Measurements from ENCODE around the gene ZDHHC1. TPM values are rescaled to one million over a fixed set of nuclear protein-coding genes. Genes with fewer than 3 reads are reported as not detected.
A peak's percentile ranks its signal among the peaks of the same experiment; 100 is the strongest.

The ZDHHC1 gene
- total RNA-seq, 1 experiment from 2014 or later: not detected

DNA sequence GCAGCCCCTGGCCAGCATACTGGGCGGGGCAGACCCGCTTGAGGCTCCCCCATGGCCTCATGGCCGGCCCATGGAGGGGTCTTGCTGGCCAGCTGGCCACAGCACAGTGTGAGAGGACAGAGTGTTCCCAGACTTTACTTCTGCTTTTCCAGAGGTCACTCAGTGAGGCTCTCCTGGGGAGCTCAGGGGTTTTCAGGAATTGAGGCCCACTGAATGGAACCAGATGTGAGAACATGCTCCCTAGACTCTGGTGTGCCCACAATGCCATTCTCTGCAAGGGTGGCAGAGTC lies 43.5 kb upstream of the ZDHHC1 start:
- no peak for DNase-seq
- Histone ChIP-seq H3K9me2 (replicated peaks; ENCODE audit: insufficient read depth, low read length) (no peaks in the 10 kb centered on the region), H3K9ac (ENCODE audit: low read length) (no peak overlapping the region), H3K4me1 (ENCODE audit: low read length) (peaks cover 12% of the 10 kb centered on the region), H2AFZ (ENCODE audit: low read length) (no peak overlapping the region), H3K36me3 (ENCODE audit: insufficient read depth, low read length) (no peaks in the 10 kb centered on the region), H3K4me2 (ENCODE audit: low read depth, low read length, poor library complexity, severe bottlenecking) (no peak overlapping the region), H3K9me3 (ENCODE audit: low read length) (no peaks in the 10 kb centered on the region), H3K4me3 (ENCODE audit: low read length) (no peak overlapping the region), H3K27me3 (ENCODE audit: low read length) (no peaks in the 10 kb centered on the region), H3K27ac (ENCODE audit: low read length) (no peak overlapping the region), H4K20me1 (ENCODE audit: insufficient read depth, low read depth, low read length) (peaks cover 12% of the 10 kb centered on the region; the same call in 1 of the 2 replicates), H3K79me2 (ENCODE audit: low read length) (peaks cover 47% of the 10 kb centered on the region)

DNA sequence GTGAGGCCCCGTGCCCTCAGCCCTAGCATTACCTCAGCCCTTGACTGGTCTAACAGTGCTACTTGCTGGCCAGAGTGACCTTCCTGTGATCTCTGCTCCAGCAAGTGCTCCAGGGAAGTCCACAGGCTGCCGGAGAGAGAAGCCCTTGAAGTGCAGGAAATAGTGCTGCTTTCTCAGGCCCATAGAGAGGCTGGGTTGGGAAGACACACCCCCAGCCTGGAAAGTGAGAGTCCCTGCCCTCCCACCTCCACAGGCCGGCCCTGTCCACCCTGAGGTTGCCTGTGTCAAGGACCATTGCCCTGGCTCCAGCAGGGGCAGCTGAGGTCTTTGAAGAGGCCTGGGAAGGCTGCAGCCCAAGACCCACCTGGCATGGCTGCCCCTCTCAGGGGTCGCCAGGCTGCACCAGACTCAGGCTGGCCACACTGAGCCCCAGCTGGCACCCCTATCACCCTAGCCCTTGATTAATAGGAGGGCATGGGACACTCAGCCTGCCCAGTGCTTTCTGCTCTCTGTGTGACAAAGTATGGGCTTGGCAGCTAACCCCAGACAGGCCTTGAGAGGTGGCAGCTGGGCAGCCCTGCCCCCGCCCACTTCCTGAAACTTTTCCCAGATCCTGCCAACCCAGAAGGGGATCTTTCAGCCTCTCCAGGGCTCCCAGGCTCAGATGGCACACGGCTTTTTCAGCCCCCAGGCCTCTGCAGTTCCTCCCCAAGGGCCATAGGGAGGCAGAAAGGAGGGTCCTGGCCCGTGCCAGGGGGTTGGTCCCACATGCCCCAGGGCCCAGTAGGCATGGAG lies 43.0 kb upstream of the ZDHHC1 start:
- H3K4me1 ChIP-seq (ENCODE audit: low read length): peaks cover 12% of the 10 kb centered on the region
- H4K20me1 ChIP-seq (ENCODE audit: insufficient read depth, low read depth, low read length): peaks cover 12% of the 10 kb centered on the region; the same call in 1 of the 2 replicates
- H3K36me3 ChIP-seq (ENCODE audit: insufficient read depth, low read length): no peaks in the 10 kb centered on the region
- H3K9me2 ChIP-seq (replicated peaks; ENCODE audit: insufficient read depth, low read length): no peaks in the 10 kb centered on the region
- no peak overlapping the region for H2AFZ ChIP-seq (ENCODE audit: low read length)
- H3K27me3 ChIP-seq (ENCODE audit: low read length): no peaks in the 10 kb centered on the region
- no peak overlapping the region for H3K9ac ChIP-seq (ENCODE audit: low read length)
- H3K79me2 ChIP-seq (ENCODE audit: low read length): peaks cover 41% of the 10 kb centered on the region
- no peaks in the 10 kb centered on the region for H3K9me3 ChIP-seq (ENCODE audit: low read length)
- no peak for DNase-seq
- no peak overlapping the region for H3K4me3 ChIP-seq (ENCODE audit: low read length)
- H3K4me2 ChIP-seq (ENCODE audit: low read depth, low read length, poor library complexity, severe bottlenecking): no peak overlapping the region
- H3K27ac ChIP-seq (ENCODE audit: low read length): no peak overlapping the region

DNA sequence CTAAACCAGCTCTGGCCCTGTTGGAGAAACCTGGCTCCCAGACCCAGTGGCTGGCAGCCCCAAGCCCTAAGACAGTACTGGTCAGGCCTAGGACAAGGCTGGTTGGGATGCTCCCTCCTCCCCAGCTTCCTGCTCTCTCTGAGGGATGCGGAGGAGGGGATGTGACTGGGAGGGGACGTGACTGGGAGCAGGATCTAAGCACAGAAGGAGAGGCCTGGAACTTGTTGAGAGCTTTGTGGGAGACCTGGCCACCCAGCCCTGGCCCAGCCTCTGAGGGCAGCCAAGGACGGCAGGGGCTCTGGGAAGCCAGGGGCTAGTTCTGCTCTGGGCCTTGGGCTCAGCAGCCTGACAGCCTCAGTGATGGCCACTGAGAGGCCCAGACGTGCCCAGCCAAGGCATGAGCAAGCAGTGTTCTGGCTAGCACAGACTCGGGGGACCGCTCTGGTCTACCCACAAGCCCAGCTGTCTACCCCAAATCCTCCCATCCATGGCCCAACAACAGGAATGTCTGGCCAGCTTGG lies 41.9 kb upstream of the ZDHHC1 start:
- DNase-seq: no peak
- no peak overlapping the region for H3K4me3 ChIP-seq (ENCODE audit: low read length)
- no peak overlapping the region for H3K9ac ChIP-seq (ENCODE audit: low read length)
- H3K36me3 ChIP-seq (ENCODE audit: insufficient read depth, low read length): no peaks in the 10 kb centered on the region
- no peaks in the 10 kb centered on the region for H3K9me3 ChIP-seq (ENCODE audit: low read length)
- peaks cover 12% of the 10 kb centered on the region for H3K4me1 ChIP-seq (ENCODE audit: low read length)
- peaks cover 6% of the 10 kb centered on the region; the same call in 1 of the 2 replicates for H4K20me1 ChIP-seq (ENCODE audit: insufficient read depth, low read depth, low read length)
- no peak overlapping the region for H3K4me2 ChIP-seq (ENCODE audit: low read depth, low read length, poor library complexity, severe bottlenecking)
- no peak overlapping the region for H3K27ac ChIP-seq (ENCODE audit: low read length)
- no peak overlapping the region for H2AFZ ChIP-seq (ENCODE audit: low read length)
- peaks cover 31% of the 10 kb centered on the region for H3K79me2 ChIP-seq (ENCODE audit: low read length)
- no peaks in the 10 kb centered on the region for H3K27me3 ChIP-seq (ENCODE audit: low read length)
- no peaks in the 10 kb centered on the region for H3K9me2 ChIP-seq (replicated peaks; ENCODE audit: insufficient read depth, low read length)

DNA sequence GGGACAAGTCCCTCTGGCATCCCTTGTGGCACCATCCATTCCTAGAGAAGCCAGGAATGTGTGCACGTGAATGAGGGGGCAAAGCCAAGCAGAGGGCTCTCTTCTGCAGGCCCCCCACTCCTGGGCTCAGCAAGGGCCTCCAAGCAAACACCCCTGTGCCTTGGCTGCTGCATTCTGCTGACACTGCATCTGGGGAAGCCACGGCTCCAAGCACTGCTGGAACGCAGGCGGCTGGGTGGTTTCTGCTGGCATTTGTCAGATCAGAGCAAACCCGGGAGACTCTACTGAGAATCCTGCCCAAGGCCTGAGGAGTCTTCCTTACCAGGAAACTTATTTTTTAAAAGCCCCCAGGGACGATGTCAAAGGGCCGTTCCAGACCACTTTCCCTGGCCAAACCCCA lies 41.3 kb upstream of the ZDHHC1 start:
- no peaks in the 10 kb centered on the region for H3K9me3 ChIP-seq (ENCODE audit: low read length)
- peaks cover 6% of the 10 kb centered on the region; the same call in 1 of the 2 replicates for H4K20me1 ChIP-seq (ENCODE audit: insufficient read depth, low read depth, low read length)
- H3K9ac ChIP-seq (ENCODE audit: low read length): no peak overlapping the region

DNA sequence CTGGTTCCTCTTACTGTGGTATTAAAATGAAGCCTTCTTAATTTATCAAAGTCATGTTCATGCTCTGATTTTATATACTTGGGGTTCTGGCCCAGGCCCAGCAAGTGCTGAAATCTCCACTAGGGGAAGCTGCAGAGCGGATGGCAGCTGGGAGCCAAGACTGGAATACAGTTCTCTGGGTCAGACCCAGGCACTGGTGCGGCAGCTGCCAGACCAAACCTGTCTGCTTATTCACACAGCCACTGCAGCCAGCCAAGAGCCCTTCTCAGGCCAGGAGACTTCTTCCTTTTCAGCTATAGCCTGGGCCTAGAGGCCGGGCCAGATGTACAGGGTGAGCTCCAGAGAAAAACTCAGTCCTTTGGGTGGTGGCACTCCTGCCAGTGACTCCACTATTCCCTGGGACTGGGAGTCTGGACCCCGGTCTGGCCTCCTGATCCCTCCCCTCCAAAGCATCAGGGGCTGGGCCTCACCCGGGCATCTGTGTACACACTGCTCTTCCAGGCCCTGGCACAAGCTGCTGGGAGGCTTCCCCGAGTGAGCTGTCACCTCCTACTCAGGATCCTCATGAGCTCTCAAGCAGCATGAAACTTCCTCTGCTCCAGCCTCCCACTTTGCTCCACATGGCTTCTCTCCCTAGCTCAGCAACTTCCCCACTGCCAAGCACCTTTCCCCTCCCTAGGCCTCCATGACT lies 40.3 kb upstream of the ZDHHC1 start:
- peaks cover 6% of the 10 kb centered on the region; the same call in 1 of the 2 replicates for H4K20me1 ChIP-seq (ENCODE audit: insufficient read depth, low read depth, low read length)
- no peak overlapping the region; the same call in 1 of the 2 replicates for H3K27ac ChIP-seq (ENCODE audit: low read length)
- DNase-seq: peak; percentile 65
- no peaks in the 10 kb centered on the region for H3K27me3 ChIP-seq (ENCODE audit: low read length)
- no peaks in the 10 kb centered on the region for H3K36me3 ChIP-seq (ENCODE audit: insufficient read depth, low read length)
- peaks cover 12% of the 10 kb centered on the region for H3K4me1 ChIP-seq (ENCODE audit: low read length)
- no peaks in the 10 kb centered on the region for H3K9me3 ChIP-seq (ENCODE audit: low read length)
- H3K9me2 ChIP-seq (replicated peaks; ENCODE audit: insufficient read depth, low read length): no peaks in the 10 kb centered on the region
- H3K4me3 ChIP-seq (ENCODE audit: low read length): no peak overlapping the region
- no peak overlapping the region for H2AFZ ChIP-seq (ENCODE audit: low read length)
- H3K79me2 ChIP-seq (ENCODE audit: low read length): peaks cover 15% of the 10 kb centered on the region; the same call in 1 of the 2 replicates
- H3K4me2 ChIP-seq (ENCODE audit: low read depth, low read length, poor library complexity, severe bottlenecking): no peak overlapping the region
- peak overlapping the region; percentile 21; the same call in 1 of the 2 replicates for H3K9ac ChIP-seq (ENCODE audit: low read length)

More for the DNA sequence above, 41.3 kb upstream of the ZDHHC1 start:
- peaks cover 12% of the 10 kb centered on the region for H3K4me1 ChIP-seq (ENCODE audit: low read length)
- H3K36me3 ChIP-seq (ENCODE audit: insufficient read depth, low read length): no peaks in the 10 kb centered on the region
- H3K79me2 ChIP-seq (ENCODE audit: low read length): peaks cover 26% of the 10 kb centered on the region
- H3K4me2 ChIP-seq (ENCODE audit: low read depth, low read length, poor library complexity, severe bottlenecking): no peak overlapping the region
- no peak for DNase-seq
- H3K27me3 ChIP-seq (ENCODE audit: low read length): no peaks in the 10 kb centered on the region
- H2AFZ ChIP-seq (ENCODE audit: low read length): no peak overlapping the region
- H3K4me3 ChIP-seq (ENCODE audit: low read length): no peak overlapping the region
- H3K27ac ChIP-seq (ENCODE audit: low read length): no peak overlapping the region
- no peaks in the 10 kb centered on the region for H3K9me2 ChIP-seq (replicated peaks; ENCODE audit: insufficient read depth, low read length)

DNA sequence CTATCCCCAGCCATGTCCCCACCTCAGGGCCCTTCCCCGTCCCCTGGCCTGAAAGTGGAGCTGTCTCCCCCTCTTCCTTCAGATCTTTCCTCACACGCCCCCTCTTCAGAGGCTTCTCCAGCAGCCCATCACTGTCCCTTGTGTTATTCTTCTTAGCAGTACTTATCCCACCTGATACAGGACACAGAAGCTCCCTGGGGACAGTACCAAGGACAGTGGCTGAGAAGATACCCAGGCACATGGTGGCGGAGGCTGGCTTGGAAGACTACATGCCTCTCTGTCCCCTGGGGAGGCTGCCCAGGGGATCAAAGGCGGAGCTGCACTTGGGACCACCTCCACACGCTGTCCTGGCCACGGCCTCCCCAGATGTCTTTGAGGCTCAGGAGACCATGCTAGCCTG lies 38.6 kb upstream of the ZDHHC1 start:
- Histone ChIP-seq H3K9me3 (ENCODE audit: low read length) (no peaks in the 10 kb centered on the region), H4K20me1 (ENCODE audit: insufficient read depth, low read depth, low read length) (no peaks in the 10 kb centered on the region), H3K27ac (ENCODE audit: low read length) (no peak overlapping the region), H3K9ac (ENCODE audit: low read length) (no peak overlapping the region), H3K27me3 (ENCODE audit: low read length) (no peaks in the 10 kb centered on the region), H3K4me3 (ENCODE audit: low read length) (no peak overlapping the region), H3K9me2 (replicated peaks; ENCODE audit: insufficient read depth, low read length) (no peaks in the 10 kb centered on the region), H3K36me3 (ENCODE audit: insufficient read depth, low read length) (no peaks in the 10 kb centered on the region), H3K4me1 (ENCODE audit: low read length) (peaks cover 12% of the 10 kb centered on the region), H3K4me2 (ENCODE audit: low read depth, low read length, poor library complexity, severe bottlenecking) (no peak overlapping the region), H3K79me2 (ENCODE audit: low read length) (peaks cover 8% of the 10 kb centered on the region; the same call in 1 of the 2 replicates), H2AFZ (ENCODE audit: low read length) (no peak overlapping the region)
- DNase-seq: no peak

DNA sequence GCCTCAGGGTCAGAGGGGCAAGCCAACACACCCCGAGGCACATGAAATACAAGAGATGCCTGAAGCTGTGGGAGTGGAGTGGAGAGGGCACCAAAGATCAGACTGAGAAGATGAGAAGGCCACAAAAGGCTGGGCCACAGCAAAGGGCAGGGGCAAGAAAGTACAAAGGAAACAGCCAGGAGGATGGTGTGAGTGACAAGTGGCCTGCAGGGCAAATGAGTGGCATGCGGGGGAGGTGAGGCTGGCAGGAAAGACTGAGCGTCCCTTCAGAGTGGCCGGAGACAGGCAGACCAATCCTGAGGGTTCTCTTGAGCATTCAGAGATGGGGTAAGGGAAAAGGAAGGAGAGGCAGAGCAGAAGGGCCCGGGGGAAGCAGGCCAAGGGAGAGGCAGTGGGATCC lies 37.8 kb upstream of the ZDHHC1 start:
- Histone ChIP-seq H3K79me2 (ENCODE audit: low read length) (peaks cover 8% of the 10 kb centered on the region; the same call in 1 of the 2 replicates), H3K9me3 (ENCODE audit: low read length) (no peaks in the 10 kb centered on the region), H3K4me2 (ENCODE audit: low read depth, low read length, poor library complexity, severe bottlenecking) (no peak overlapping the region), H3K4me1 (ENCODE audit: low read length) (peaks cover 12% of the 10 kb centered on the region), H2AFZ (ENCODE audit: low read length) (no peak overlapping the region), H3K9ac (ENCODE audit: low read length) (no peak overlapping the region), H3K27ac (ENCODE audit: low read length) (no peak overlapping the region), H4K20me1 (ENCODE audit: insufficient read depth, low read depth, low read length) (no peaks in the 10 kb centered on the region), H3K9me2 (replicated peaks; ENCODE audit: insufficient read depth, low read length) (no peaks in the 10 kb centered on the region), H3K4me3 (ENCODE audit: low read length) (no peak overlapping the region), H3K27me3 (ENCODE audit: low read length) (no peaks in the 10 kb centered on the region), H3K36me3 (ENCODE audit: insufficient read depth, low read length) (no peaks in the 10 kb centered on the region)
- DNase-seq: no peak

DNA sequence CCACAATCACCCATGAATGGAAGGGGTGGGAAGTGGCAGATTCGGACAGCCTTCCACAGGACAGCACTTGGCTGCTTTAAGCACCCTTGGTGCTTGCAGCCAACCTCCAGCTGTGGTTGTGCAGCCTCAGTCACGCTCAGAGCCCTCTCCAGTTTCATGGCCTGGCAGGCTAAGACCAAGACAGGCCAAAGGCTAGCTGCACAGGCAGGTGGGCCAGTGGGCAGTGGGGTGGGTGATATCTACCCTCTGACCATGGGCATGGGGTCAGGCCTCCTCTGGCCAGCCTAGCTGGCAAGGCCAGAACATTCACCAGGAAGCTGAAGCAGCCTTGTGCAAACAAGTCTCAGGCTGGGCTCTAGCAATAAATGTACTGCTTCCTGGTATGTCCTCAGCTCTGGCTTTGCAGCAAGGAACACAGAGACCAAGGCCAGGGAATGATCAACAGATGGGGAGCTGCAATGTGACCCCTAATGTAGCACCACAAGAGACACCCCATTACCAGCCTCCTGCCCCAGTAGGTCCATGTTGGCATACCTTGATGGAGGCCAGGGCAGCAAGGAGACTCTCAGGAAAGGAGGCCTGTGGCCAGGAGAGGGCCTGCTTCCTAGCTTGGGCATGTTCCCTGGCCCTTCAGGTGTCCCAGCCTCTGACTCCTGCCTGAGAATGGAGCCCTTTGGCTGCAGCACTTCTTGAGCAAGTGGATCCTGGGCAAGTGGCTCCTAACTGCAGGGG lies 35.6 kb upstream of the ZDHHC1 start:
- H3K9ac ChIP-seq (ENCODE audit: low read length): no peak overlapping the region

More for the DNA sequence above, 35.6 kb upstream of the ZDHHC1 start:
- no peak for DNase-seq
- H4K20me1 ChIP-seq (ENCODE audit: insufficient read depth, low read depth, low read length): no peaks in the 10 kb centered on the region
- no peak overlapping the region for H2AFZ ChIP-seq (ENCODE audit: low read length)
- no peak overlapping the region for H3K4me3 ChIP-seq (ENCODE audit: low read length)
- H3K27me3 ChIP-seq (ENCODE audit: low read length): no peaks in the 10 kb centered on the region
- peaks cover 9% of the 10 kb centered on the region for H3K4me1 ChIP-seq (ENCODE audit: low read length)
- H3K79me2 ChIP-seq (ENCODE audit: low read length): peaks cover 6% of the 10 kb centered on the region; the same call in 1 of the 2 replicates
- no peak overlapping the region for H3K27ac ChIP-seq (ENCODE audit: low read length)
- H3K36me3 ChIP-seq (ENCODE audit: insufficient read depth, low read length): no peaks in the 10 kb centered on the region
- no peak overlapping the region for H3K4me2 ChIP-seq (ENCODE audit: low read depth, low read length, poor library complexity, severe bottlenecking)
- no peaks in the 10 kb centered on the region for H3K9me3 ChIP-seq (ENCODE audit: low read length)
- no peaks in the 10 kb centered on the region for H3K9me2 ChIP-seq (replicated peaks; ENCODE audit: insufficient read depth, low read length)

Data from Karpas-422 (cell line).